ENCODE results near the gene PROX2.

DNA sequence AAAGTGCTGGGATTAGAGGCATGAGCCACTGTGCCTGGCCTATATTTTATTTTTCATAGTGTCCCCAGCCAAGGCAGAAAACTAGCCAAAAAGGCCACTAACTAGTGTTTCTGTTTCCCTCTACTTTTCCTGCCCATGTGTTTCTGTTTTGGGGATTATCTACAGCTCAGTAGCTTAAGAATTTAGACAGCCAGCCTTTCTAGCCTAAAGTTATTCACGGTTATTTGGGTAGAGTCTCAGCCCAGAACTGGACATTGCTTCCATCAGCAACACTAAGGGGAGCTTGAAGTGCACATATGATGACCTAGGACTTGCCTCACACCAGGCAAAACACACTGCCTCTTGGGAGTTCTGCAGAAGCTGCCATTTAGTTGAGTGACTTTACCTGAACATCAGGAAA, 17.9 kb downstream of the PROX2 start:
- TF ChIP-seq POLR2AphosphoS5 (IDR thresholded peaks at IDR 0.05; ENCODE audit: borderline replicate concordance, low read depth, low read length) (no peak), EZH2 (IDR thresholded peaks at IDR 0.05) (no peak), FOXP2 (optimal IDR thresholded peaks at IDR 0.05; ENCODE audit: control extremely low read depth, extremely low read length, insufficient read depth) (no peak)
